Body of pancreas (tissue), 4 donors: ENCODE results near the gene LDLRAP1. TPM values are rescaled to one million over a fixed set of nuclear protein-coding genes. Genes with fewer than 3 reads are reported as not detected.
A peak's percentile ranks its signal among the peaks of the same experiment; 100 is the strongest.

Source experiments
- ATAC-seq: fragments of 150-250 bp; one replicate; pipeline ENCODE4 v1.9.1; 2016
- DNase-seq, 4 donors: peaks; one replicate each; pipeline ENCODE4 v3.0.0-alpha.2; 2019
- H3K27ac ChIP-seq, 4 donors: fragments of 200-600 bp; sonication (generic); 1 replicate in 3 of 4; 2 replicates in 1 of 4; pipeline versions ENCODE4 v1.5.1 to v1.6.1; 2016 to 2019; ENCODE audit warnings: mild to moderate bottlenecking in 1 of 4, mixed read lengths in 1 of 4, moderate library complexity in 1 of 4
- H3K27me3 ChIP-seq, 2 donors: fragments of 200-600 bp; sonication (generic); one replicate each; pipeline ENCODE4 v1.6.0; 2016; ENCODE audit warnings: mild to moderate bottlenecking in 1 of 2
- H3K36me3 ChIP-seq, 2 donors: fragments of 200-600 bp; sonication (generic); replicated peaks in 1 of 2; 2 replicates each; pipeline ENCODE4 v1.5.1; 2016; ENCODE audit warnings: low read depth in 2 of 2; ENCODE audit not compliant: insufficient read depth in 1 of 2
- H3K4me1 ChIP-seq: fragments of 200-600 bp; sonication (generic); one replicate; pipeline ENCODE4 v1.6.0; 2016
- H3K4me3 ChIP-seq, 2 donors: fragments of 200-600 bp; sonication (generic); 1 replicate in 1 of 2; 2 replicates in 1 of 2; pipeline ENCODE4 v1.5.1; 2016 to 2019
- H3K9me3 ChIP-seq, 3 donors: fragments of 200-600 bp; sonication (generic); 1 replicate in 2 of 3; 2 replicates in 1 of 3; pipeline ENCODE4 v1.5.1; 2016
- CTCF ChIP-seq, 7 experiments: fragments of 450-650 bp in 4 of 7; fragments of 200-600 bp in 3 of 7; sonication (generic) in 3 of 7; IDR thresholded peaks; one replicate each; pipeline ENCODE4 v1.5.1; 2016 to 2019; ENCODE audit warnings: antibody characterized with exemption in 7 of 7
- POLR2A ChIP-seq, 3 donors: fragments of 450-650 bp; IDR thresholded peaks; one replicate each; pipeline ENCODE4 v1.6.1; 2016; ENCODE audit warnings: antibody characterized with exemption in 3 of 3, mild to moderate bottlenecking in 2 of 3
- WGBS, 2 donors: methylation state at CpG; one replicate each; pipeline ENCODE4 v1.1.5; 2017; 5-methylcytosine and 5-hydroxymethylcytosine counted together
- intact Hi-C: fragments of 100-400 bp; cut with DNase I; formaldehyde crosslinking; loops from one replicate; pipeline ENCODE4 v1.15.1; 2023
- total RNA-seq, 2 donors: library from RNA; depleted of rRNA; stranded (reverse); fragments of >200 nt; gene quantifications; one replicate each; pipeline ENCODE4 v1.1.0, GENCODE V29; 2016

Gene LDLRAP1
- total RNA-seq, 2 donors from 2014 or later: 20.8 to 23.7 TPM

- no peaks in the 10 kb centered on the region for H3K36me3 ChIP-seq
- ATAC-seq: peak; percentile 69
- 31 to 32% methylated on average over 18 of the region's 18 CpGs for WGBS, 2 donors
- H3K27me3 ChIP-seq: no peaks in the 10 kb centered on the region
- TF ChIP-seq POLR2A (IDR thresholded peaks at IDR 0.05) (no peak), CTCF (IDR thresholded peaks at IDR 0.05) (peak; percentile 50 to 80 (median 63))
- DNase-seq: peak; percentile 59 to 71 (median 66)
- intact Hi-C loops: no loop called here
- no peak overlapping the region for H3K27ac ChIP-seq
- no peaks in the 10 kb centered on the region for H3K9me3 ChIP-seq
- H3K4me3 ChIP-seq: no peak overlapping the region
- peaks cover 20% of the 10 kb centered on the region for H3K4me1 ChIP-seq
Observed at GRCh38 chr1:25572708-25573590, 29.5 kb downstream of the LDLRAP1 start.

GRCh38 chr1:25573591-25573930, 30.2 kb downstream of the LDLRAP1 start:
- DNase-seq (peak in 1 of 4 donors; percentile 39), ATAC-seq (peak; percentile 68)
- WGBS, 2 donors: 29 to 54% methylated on average over 9 of the region's 9 CpGs
- intact Hi-C loops: no loop called here
- Histone ChIP-seq H3K27me3 (no peaks in the 10 kb centered on the region), H3K9me3 (no peaks in the 10 kb centered on the region), H3K4me1 (peaks cover 20% of the 10 kb centered on the region), H3K27ac (no peak overlapping the region), H3K36me3 (no peaks in the 10 kb centered on the region), H3K4me3 (no peak overlapping the region)
- TF ChIP-seq POLR2A (IDR thresholded peaks at IDR 0.05) (no peak), CTCF (IDR thresholded peaks at IDR 0.05) (no peak)

GRCh38 chr1:25573961-25574360, 30.6 kb downstream of the LDLRAP1 start:
- intact Hi-C loops: no loop called here
- peaks cover 20% of the 10 kb centered on the region for H3K4me1 ChIP-seq
- H3K27me3 ChIP-seq: no peaks in the 10 kb centered on the region
- no peak for DNase-seq
- no peak overlapping the region for H3K4me3 ChIP-seq
- H3K36me3 ChIP-seq: no peaks in the 10 kb centered on the region
- WGBS, 2 donors: 70 to 80% methylated on average over 8 of the region's 8 CpGs
- TF ChIP-seq POLR2A (IDR thresholded peaks at IDR 0.05) (no peak), CTCF (IDR thresholded peaks at IDR 0.05) (no peak)
- H3K9me3 ChIP-seq: no peaks in the 10 kb centered on the region
- no peak overlapping the region for H3K27ac ChIP-seq
- peak; percentile 4 for ATAC-seq

GRCh38 chr1:25575191-25575590, 31.8 kb downstream of the LDLRAP1 start:
- peaks cover 20% of the 10 kb centered on the region for H3K4me1 ChIP-seq
- 88 to 93% methylated on average over 2 of the region's 2 CpGs for WGBS, 2 donors
- H3K9me3 ChIP-seq: no peaks in the 10 kb centered on the region
- no peak for ATAC-seq
- H3K4me3 ChIP-seq: no peak overlapping the region
- no peak for DNase-seq
- TF ChIP-seq POLR2A (IDR thresholded peaks at IDR 0.05) (no peak), CTCF (IDR thresholded peaks at IDR 0.05) (no peak)
- no peaks in the 10 kb centered on the region for H3K36me3 ChIP-seq
- H3K27ac ChIP-seq: no peak overlapping the region
- intact Hi-C loops: no loop called here
- H3K27me3 ChIP-seq: no peaks in the 10 kb centered on the region
